ENCODE data around the gene TRIM2.

TRIM2 gene

DNA sequence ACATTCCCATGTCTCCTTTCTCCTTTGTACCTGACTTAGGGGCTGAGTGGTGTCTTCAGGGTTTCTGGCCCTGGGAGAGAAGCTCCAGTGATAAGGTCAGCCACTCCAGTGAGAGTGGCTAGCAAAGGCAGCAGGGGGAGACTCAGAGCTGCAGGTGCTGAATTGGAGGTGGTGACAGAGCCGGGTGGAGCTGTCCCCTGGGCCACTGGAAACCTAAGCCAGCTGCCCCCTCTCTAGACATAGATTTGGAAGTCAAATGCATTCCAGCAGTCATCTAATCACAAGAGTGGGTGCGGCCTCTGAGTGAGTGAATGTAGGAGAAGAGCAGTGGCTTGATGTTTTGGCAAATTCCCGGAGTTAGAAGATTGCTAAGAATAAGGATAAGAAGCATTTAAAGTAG lies 28.5 kb downstream of the TRIM2 start:
- TF ChIP-seq CTCF (IDR thresholded peaks at IDR 0.05; ENCODE audit: low read depth, low read length), result no peak
- H3K4me3 ChIP-seq (ENCODE audit: low read depth, low read length), result no peak overlapping the region

DNA sequence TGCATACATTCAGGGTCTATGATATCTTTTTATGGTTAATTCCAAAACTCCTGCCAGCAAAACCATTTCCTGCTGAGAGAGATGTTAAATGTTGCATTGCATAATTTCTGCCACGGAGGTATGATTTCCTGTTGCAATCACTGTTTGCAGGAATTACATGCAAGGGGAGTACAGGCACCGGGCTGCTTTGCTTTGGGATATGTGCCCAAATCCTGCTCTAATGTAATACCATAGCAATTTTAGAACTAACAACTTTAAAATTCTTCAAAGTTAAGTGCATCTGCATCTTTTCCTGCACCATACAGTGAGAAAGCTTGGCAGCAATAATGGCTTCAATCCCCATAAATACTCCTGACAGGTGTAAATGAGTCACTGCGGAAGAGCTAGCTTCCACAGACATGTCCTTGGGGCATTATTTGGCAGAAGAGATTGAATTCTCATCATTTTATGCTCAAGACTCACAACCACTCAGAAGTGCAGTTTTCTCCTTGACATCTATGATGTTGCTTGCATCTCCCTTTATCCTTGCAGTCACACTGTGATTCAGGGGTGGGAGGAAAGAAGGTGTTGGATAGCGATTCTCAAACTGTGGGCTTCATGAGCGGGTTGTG lies 29.6 kb downstream of the TRIM2 start:
- TF ChIP-seq CTCF (IDR thresholded peaks at IDR 0.05; ENCODE audit: low read depth, low read length), result no peak
- H3K4me3 ChIP-seq (ENCODE audit: low read depth, low read length), result no peak overlapping the region

- H3K4me3 ChIP-seq (ENCODE audit: low read depth, low read length), result no peak overlapping the region
- no peak for TF ChIP-seq CTCF (IDR thresholded peaks at IDR 0.05; ENCODE audit: low read depth, low read length)
Measured at GRCh38 chr4:153234885-153235284, 30.6 kb downstream of the TRIM2 start.

GRCh38 chr4:153238135-153238919 lies 34.1 kb downstream of the TRIM2 start:
- H3K4me3 ChIP-seq (ENCODE audit: low read depth, low read length), result no peak overlapping the region
- TF ChIP-seq CTCF (IDR thresholded peaks at IDR 0.05; ENCODE audit: low read depth, low read length), result no peak

DNA sequence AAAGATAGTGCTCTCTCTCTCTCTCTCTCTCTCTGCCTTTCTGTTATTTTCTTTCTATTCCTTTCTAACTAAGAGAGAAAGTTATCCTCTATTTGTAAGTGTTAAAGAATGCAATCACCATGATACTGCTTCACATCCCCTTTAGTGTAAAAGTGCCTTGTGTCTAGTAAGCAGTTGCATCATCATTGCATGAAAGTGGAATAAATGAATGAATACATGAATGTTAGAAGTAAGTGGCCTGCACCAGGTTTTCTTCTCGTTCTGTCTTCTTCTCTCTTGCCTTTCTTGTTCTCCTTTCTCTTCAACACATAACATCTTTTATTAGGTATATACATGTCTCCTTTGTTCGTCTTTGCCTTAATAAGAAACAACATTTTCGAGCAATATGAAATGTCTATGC lies 35.2 kb downstream of the TRIM2 start:
- H3K4me3 ChIP-seq (ENCODE audit: low read depth, low read length), result no peak overlapping the region
- no peak for TF ChIP-seq CTCF (IDR thresholded peaks at IDR 0.05; ENCODE audit: low read depth, low read length)

DNA sequence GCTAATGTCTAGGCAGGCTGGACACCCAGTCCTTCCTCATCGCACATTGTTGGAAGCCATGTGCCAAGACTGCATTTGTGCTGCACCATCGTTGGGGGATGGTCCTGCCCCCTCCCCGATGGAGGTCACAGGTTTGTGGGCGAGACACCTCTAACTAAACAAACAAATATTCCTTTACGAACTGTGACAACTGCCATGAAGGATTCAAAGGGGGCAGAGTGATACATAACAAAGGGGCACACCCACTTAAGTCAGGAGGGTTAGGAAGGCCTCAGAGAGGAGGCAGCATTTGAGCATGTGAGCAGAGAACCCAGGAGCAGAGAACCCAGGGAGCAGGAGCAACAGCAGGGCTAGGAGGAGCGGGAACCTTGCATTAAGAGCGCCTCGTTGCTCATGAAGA lies 37.1 kb downstream of the TRIM2 start:
- TF ChIP-seq CTCF (IDR thresholded peaks at IDR 0.05; ENCODE audit: low read depth, low read length), result no peak
- no peak overlapping the region for H3K4me3 ChIP-seq (ENCODE audit: low read depth, low read length)

All from WI38 (cell line).